Stomach (tissue), 9 donors: ENCODE data around the gene LMO2. TPM values are rescaled to one million over a fixed set of nuclear protein-coding genes. Genes with fewer than 3 reads are reported as not detected.
A peak's percentile ranks its signal among the peaks of the same experiment; 100 is the strongest.

Experiments
- DNase-seq, 2 donors: peaks; one replicate each; pipeline versions ENCODE4 v3.0.0 to v3.0.0-alpha.2; 2013 to 2019
- H3K27ac ChIP-seq, 5 donors: fragments of 200-600 bp in 4 of 5; sonication (generic) in 4 of 5; one replicate each; pipeline ENCODE4 v1.5.1; 2013 to 2019; ENCODE audit warnings: mild to moderate bottlenecking in 1 of 5, moderate library complexity in 1 of 5
- H3K27me3 ChIP-seq, 3 donors: fragments of 200-600 bp; sonication (generic); one replicate each; pipeline ENCODE4 v1.5.1; 2017 to 2019; ENCODE audit warnings: mixed run types in 1 of 3
- H3K36me3 ChIP-seq, 4 donors: fragments of 200-600 bp; sonication (generic); 1 replicate in 3 of 4; 2 replicates in 1 of 4; pipeline ENCODE4 v1.5.1; 2016 to 2019
- H3K4me1 ChIP-seq, 4 donors: fragments of 200-600 bp; sonication (generic); one replicate each; pipeline ENCODE4 v1.5.1; 2016 to 2019
- H3K4me3 ChIP-seq, 4 donors: fragments of 200-600 bp; sonication (generic) in 3 of 4; one replicate each; pipeline ENCODE4 v1.5.1; 2016 to 2019; ENCODE audit warnings: mild to moderate bottlenecking in 1 of 4
- H3K9me3 ChIP-seq, 4 donors: fragments of 200-600 bp; sonication (generic); one replicate each; pipeline ENCODE4 v1.5.1; 2016 to 2019
- EP300 ChIP-seq: sonication (generic); formaldehyde crosslinking; IDR thresholded peaks from one replicate; pipeline ENCODE4 v1.6.1; 2017; ENCODE audit warnings: antibody characterized with exemption
- POLR2A ChIP-seq, 4 donors: fragments of 450-650 bp; IDR thresholded peaks; one replicate each; pipeline ENCODE4 v1.6.1; 2016; ENCODE audit warnings: antibody characterized with exemption in 4 of 4, control low read depth in 2 of 4, mild to moderate bottlenecking in 1 of 4, moderate library complexity in 1 of 4
- POLR2AphosphoS5 ChIP-seq, 3 donors: sonication (generic); formaldehyde crosslinking; IDR thresholded peaks; one replicate each; pipeline ENCODE4 v1.6.1; 2016; ENCODE audit warnings: antibody characterized with exemption in 3 of 3
- WGBS, 5 donors: extraction: QIAGEN DNeasy Blood & Tissue Kit in 3 of 5; methylation state at CpG; one replicate each; pipeline versions ENCODE4 v1.1.5 to v1.1.7; 2013 to 2018; 5-methylcytosine and 5-hydroxymethylcytosine counted together
- intact Hi-C: fragments of 100-400 bp; cut with DNase I; formaldehyde crosslinking; loops from one replicate; pipeline ENCODE4 v1.15.1; 2023; ENCODE audit warnings: low total_unique reads
- polyA plus RNA-seq, 3 donors: library from polyadenylated mRNA; stranded (reverse); fragments of 200-250 nt; gene quantifications; one replicate each; pipeline ENCODE4 v1.2.3, GENCODE V29; 2013
- total RNA-seq, 5 donors: library from RNA; depleted of rRNA; stranded (reverse); fragments of >200 nt; gene quantifications; one replicate each; pipeline versions ENCODE4 v1.1.0 to v1.2.3, GENCODE V29; 2014 to 2016
- TF ChIP-seq, protein P1 (sequence below), 7 experiments: fragments of 450-650 bp in 4 of 7; fragments of 200-600 bp in 3 of 7; sonication (generic) in 3 of 7; IDR thresholded peaks; one replicate each; pipeline ENCODE4 v1.5.1; 2016 to 2019; ENCODE audit warnings: antibody characterized with exemption in 7 of 7, control low read depth in 2 of 7, mild to moderate bottlenecking in 1 of 7
- donor health status: healthy with polysubstance abuse.
- donor health status: Bipolar disorder and iron deficiency.
- donor health status: healthy.

The LMO2 gene
- total and polyA plus RNA-seq, 8 donors, result 9.1 to 54.7 (median 12.3) TPM; not detected in 1

DNA sequence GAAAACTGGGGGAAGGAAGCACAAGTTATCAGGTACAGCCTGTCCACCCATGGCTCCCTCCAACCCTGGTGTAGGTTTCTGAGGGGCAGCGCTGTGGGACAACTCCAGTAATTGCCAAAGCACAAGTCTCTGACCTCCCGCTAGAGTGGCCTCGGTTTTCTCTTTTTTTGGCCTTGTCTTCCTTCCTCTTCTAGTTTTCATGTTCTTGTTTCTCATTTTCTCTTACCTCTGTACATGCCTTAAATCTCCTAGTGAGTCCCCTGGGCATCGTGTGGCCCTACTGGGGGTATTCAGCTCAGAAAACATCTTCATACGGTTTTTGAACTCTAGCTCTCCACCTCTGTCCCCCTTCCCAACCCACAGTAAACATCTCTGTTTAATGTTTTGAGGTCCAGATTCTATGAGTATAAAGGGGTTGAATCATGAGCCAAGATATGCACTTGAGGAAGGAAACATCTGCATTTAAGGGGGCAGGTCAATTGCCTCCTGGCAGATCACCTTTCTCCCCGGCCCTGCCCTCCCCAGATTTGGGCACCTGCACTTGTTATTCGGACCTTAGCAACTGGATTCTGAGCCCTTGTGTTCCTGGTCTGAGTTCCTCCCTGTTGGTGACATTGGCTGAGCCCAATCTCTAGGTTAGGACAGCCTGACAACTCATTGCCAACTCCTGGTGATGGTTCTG is 8.4 kb upstream of the LMO2 start:
- Histone ChIP-seq H3K4me1 (peaks cover 0 to 22% (median 5%) of the 10 kb centered on the region in 4 donors), H3K27me3 (peaks cover 0 to 4% (median 0%) of the 10 kb centered on the region in 3 donors), H3K27ac (peak overlapping the region in 3 of 5 donors; percentile 49 to 68 (median 67)), H3K9me3 (no peaks in the 10 kb centered on the region), H3K4me3 (no peak overlapping the region), H3K36me3 (no peaks in the 10 kb centered on the region)
- intact Hi-C loops, result no loop called here
- TF ChIP-seq, protein P1, sequence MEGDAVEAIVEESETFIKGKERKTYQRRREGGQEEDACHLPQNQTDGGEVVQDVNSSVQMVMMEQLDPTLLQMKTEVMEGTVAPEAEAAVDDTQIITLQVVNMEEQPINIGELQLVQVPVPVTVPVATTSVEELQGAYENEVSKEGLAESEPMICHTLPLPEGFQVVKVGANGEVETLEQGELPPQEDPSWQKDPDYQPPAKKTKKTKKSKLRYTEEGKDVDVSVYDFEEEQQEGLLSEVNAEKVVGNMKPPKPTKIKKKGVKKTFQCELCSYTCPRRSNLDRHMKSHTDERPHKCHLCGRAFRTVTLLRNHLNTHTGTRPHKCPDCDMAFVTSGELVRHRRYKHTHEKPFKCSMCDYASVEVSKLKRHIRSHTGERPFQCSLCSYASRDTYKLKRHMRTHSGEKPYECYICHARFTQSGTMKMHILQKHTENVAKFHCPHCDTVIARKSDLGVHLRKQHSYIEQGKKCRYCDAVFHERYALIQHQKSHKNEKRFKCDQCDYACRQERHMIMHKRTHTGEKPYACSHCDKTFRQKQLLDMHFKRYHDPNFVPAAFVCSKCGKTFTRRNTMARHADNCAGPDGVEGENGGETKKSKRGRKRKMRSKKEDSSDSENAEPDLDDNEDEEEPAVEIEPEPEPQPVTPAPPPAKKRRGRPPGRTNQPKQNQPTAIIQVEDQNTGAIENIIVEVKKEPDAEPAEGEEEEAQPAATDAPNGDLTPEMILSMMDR (IDR thresholded peaks at IDR 0.05), result no peak
- TF ChIP-seq POLR2A (IDR thresholded peaks at IDR 0.05), result no peak
- TF ChIP-seq EP300, result no peak
- no peak for TF ChIP-seq POLR2AphosphoS5 (IDR thresholded peaks at IDR 0.05)
- DNase-seq, result no peak
- 72 to 76% (median 72%) methylated on average over 7 of the region's 7 CpGs for WGBS, 5 donors

GRCh38 chr11:33899400-33900037 is 7.6 kb upstream of the LMO2 start:
- Histone ChIP-seq H3K36me3 (no peaks in the 10 kb centered on the region), H3K4me1 (peaks cover 0 to 22% (median 5%) of the 10 kb centered on the region in 4 donors), H3K9me3 (no peaks in the 10 kb centered on the region), H3K27me3 (peaks cover 0 to 4% (median 0%) of the 10 kb centered on the region in 3 donors), H3K4me3 (no peak overlapping the region), H3K27ac (peak overlapping the region in 3 of 5 donors; percentile 49 to 68 (median 67))
- WGBS, 5 donors, result 39 to 55% (median 50%) methylated on average over 11 of the region's 11 CpGs
- TF ChIP-seq POLR2AphosphoS5 (IDR thresholded peaks at IDR 0.05) (peak in 1 of 3 donors; percentile 68), EP300 (no peak)
- intact Hi-C loops, result no loop called here
- peak; percentile 50 to 85 for DNase-seq

GRCh38 chr11:33898957-33899356 is 7.1 kb upstream of the LMO2 start:
- peaks cover 0 to 22% (median 5%) of the 10 kb centered on the region in 4 donors for H3K4me1 ChIP-seq
- TF ChIP-seq POLR2AphosphoS5 (IDR thresholded peaks at IDR 0.05) (no peak), EP300 (no peak), POLR2A (IDR thresholded peaks at IDR 0.05) (no peak)
- TF ChIP-seq, protein P1 (IDR thresholded peaks at IDR 0.05), result no peak
- H3K9me3 ChIP-seq, result no peaks in the 10 kb centered on the region
- intact Hi-C loops, result no loop called here
- H3K27me3 ChIP-seq, result peaks cover 0 to 4% (median 0%) of the 10 kb centered on the region in 3 donors
- no peaks in the 10 kb centered on the region for H3K36me3 ChIP-seq
- 78 to 83% (median 79%) methylated on average over 3 of the region's 3 CpGs for whole genome bisulfite sequencing, 5 donors
- no peak overlapping the region for H3K4me3 ChIP-seq
- peak overlapping the region in 4 of 5 donors; percentile 7 to 68 (median 58) for H3K27ac ChIP-seq
- DNase-seq, result no peak

DNA sequence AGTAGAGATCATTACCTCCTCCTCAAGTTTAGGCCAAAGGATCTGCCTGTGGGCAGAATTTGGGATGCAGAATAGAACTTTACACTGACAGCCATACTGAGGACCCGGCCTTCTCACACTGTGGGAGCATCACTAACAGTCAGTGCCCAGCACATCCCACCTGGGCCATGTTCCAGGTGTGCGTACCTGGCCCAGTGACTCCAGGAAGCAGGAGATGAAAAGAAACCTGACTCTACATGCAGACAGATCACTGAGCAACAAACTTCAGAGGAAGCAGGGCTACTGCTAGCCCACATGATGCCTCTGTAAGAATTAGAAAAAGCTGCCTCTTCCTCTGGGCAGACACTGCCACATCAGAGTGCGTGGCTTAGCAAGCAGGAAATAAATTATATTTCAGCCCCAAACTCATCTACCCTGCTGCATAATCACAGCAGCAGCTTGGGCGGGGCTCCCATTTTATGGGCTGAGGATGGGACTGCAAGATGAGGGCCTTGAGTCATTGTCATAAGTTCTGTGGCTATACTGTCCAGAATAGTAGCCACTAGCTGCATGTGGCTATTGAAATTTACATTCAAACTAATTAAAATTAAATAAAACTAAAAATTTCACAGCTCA is 6.0 kb upstream of the LMO2 start:
- peaks cover 0 to 28% (median 5%) of the 10 kb centered on the region in 4 donors for H3K4me1 ChIP-seq
- no peak for TF ChIP-seq EP300
- no peak for TF ChIP-seq POLR2A (IDR thresholded peaks at IDR 0.05)
- TF ChIP-seq POLR2AphosphoS5 (IDR thresholded peaks at IDR 0.05), result no peak
- TF ChIP-seq, protein P1 (IDR thresholded peaks at IDR 0.05), result no peak
- WGBS, 5 donors, result 81 to 89% (median 82%) methylated on average over 4 of the region's 4 CpGs
- no peak overlapping the region for H3K27ac ChIP-seq
- H3K4me3 ChIP-seq, result no peak overlapping the region
- intact Hi-C loops, result no loop called here
- DNase-seq, result no peak
- peaks cover 0 to 4% (median 0%) of the 10 kb centered on the region in 3 donors for H3K27me3 ChIP-seq
- no peaks in the 10 kb centered on the region for H3K36me3 ChIP-seq
- no peaks in the 10 kb centered on the region for H3K9me3 ChIP-seq
